ENCODE data around the gene THAP11. TPM values are rescaled to one million over a fixed set of nuclear protein-coding genes. Genes with fewer than 3 reads are reported as not detected.

THAP11 gene
- total RNA-seq, 1 experiment from 2014 or later: 46.5 TPM

GRCh38 chr16:67883146-67883871, 41.2 kb downstream of the THAP11 start (continued):
- TF ChIP-seq ZNF425 (CRISPR knock-in tag; conservative IDR thresholded peaks at IDR 0.05) (no peak), ZNF281 (CRISPR knock-in tag; IDR thresholded peaks at IDR 0.05) (no peak), ZNF138 (CRISPR knock-in tag; conservative IDR thresholded peaks at IDR 0.05) (no peak), GABPB1 (CRISPR knock-in tag; IDR thresholded peaks at IDR 0.05) (no peak), ZNF671 (CRISPR knock-in tag; IDR thresholded peaks at IDR 0.05) (no peak), PRDM15 (CRISPR knock-in tag; IDR thresholded peaks at IDR 0.05) (no peak), FOXP4 (CRISPR knock-in tag; IDR thresholded peaks at IDR 0.05) (no peak), MXD4 (CRISPR knock-in tag; IDR thresholded peaks at IDR 0.05; ENCODE audit: borderline replicate concordance) (no peak), ZNF121 (CRISPR knock-in tag; IDR thresholded peaks at IDR 0.05) (no peak), ZMAT4 (CRISPR knock-in tag; IDR thresholded peaks at IDR 0.05) (no peak), ZNF232 (CRISPR knock-in tag; IDR thresholded peaks at IDR 0.05) (no peak), ETV6 (CRISPR knock-in tag; IDR thresholded peaks at IDR 0.05) (no peak), NFYB (CRISPR knock-in tag; conservative IDR thresholded peaks at IDR 0.05; ENCODE audit: low read depth) (no peak)

GRCh38 chr16:67883872-67884261, 41.7 kb downstream of the THAP11 start:
- Mint-ChIP-seq H3K27me3 (ENCODE audit: low read depth) (no peaks in the 10 kb centered on the region), H3K27ac (no peak overlapping the region), H3K36me3 (peaks cover 34% of the 10 kb centered on the region), H3K9me3 (no peaks in the 10 kb centered on the region), H3K4me3 (no peak overlapping the region), H3K4me1 (peaks cover 23% of the 10 kb centered on the region)
- CTCF ChIA-PET: interaction anchor here (0.5 to 5.5 kb wide), 53 partner anchors 9 to 402 kb away, joined by 3 to 144 read pairs (median 6); partner anchors contain the start of genes C16orf86, CTRL, EDC4 and ENKD1
- TF ChIP-seq OVOL2 (CRISPR knock-in tag; IDR thresholded peaks at IDR 0.05; ENCODE audit: borderline replicate concordance): no peak
- peak; percentile 90 for TF ChIP-seq CTCF (IDR thresholded peaks at IDR 0.05)
- ATAC-seq (peak; percentile 60), DNase-seq (ENCODE audit: low spot score) (peak; percentile 88)
- POLR2A ChIA-PET: interaction anchor here (0.6 to 3.8 kb wide), 13 partner anchors 10 to 211 kb away, joined by 3 to 30 read pairs (median 4); partner anchors contain the start of genes NFATC3, PSKH1 and PSMB10
